Uterus (tissue), 2 donors: Measurements from ENCODE around the gene UQCC2.

ENCODE experiments used
- POLR2A ChIP-seq, 2 donors: fragments of 450-650 bp; IDR thresholded peaks; one replicate each; pipeline ENCODE4 v1.6.1; 2016; ENCODE audit warnings: antibody characterized with exemption in 2 of 2, mild to moderate bottlenecking in 1 of 2, moderate library complexity in 1 of 2
- TF ChIP-seq, protein P1 (sequence below), 4 experiments: fragments of 200-600 bp in 2 of 4; fragments of 450-650 bp in 2 of 4; sonication (generic) in 2 of 4; IDR thresholded peaks; one replicate each; pipeline ENCODE4 v1.5.1; 2016 to 2019; ENCODE audit warnings: antibody characterized with exemption in 4 of 4, mild to moderate bottlenecking in 2 of 4, moderate library complexity in 1 of 4

DNA sequence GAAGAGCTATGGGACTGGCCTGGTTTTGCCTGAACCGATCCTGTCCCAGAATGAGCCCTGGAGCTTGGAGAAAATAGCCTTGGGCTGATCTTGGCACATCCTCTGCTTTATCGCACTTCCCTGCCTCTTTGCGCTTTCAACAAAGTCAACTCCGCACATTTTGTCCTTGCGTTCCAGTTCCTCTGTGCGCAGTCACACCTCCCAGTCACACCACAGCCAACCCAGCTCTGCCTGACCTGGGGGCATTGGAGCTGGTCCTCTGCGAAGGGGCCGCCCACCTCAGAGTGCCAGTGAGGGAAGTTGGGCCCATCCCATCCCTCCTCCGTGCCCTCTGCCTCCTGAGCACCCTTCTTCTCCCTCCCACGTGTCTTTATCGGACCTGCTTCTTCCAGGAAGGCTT is 16.9 kb upstream of the UQCC2 start:
- TF ChIP-seq, protein P1, sequence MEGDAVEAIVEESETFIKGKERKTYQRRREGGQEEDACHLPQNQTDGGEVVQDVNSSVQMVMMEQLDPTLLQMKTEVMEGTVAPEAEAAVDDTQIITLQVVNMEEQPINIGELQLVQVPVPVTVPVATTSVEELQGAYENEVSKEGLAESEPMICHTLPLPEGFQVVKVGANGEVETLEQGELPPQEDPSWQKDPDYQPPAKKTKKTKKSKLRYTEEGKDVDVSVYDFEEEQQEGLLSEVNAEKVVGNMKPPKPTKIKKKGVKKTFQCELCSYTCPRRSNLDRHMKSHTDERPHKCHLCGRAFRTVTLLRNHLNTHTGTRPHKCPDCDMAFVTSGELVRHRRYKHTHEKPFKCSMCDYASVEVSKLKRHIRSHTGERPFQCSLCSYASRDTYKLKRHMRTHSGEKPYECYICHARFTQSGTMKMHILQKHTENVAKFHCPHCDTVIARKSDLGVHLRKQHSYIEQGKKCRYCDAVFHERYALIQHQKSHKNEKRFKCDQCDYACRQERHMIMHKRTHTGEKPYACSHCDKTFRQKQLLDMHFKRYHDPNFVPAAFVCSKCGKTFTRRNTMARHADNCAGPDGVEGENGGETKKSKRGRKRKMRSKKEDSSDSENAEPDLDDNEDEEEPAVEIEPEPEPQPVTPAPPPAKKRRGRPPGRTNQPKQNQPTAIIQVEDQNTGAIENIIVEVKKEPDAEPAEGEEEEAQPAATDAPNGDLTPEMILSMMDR (IDR thresholded peaks at IDR 0.05), result no peak
- TF ChIP-seq POLR2A (IDR thresholded peaks at IDR 0.05), result no peak
